ENCODE results near the gene FAU.

FAU gene

GRCh38 chr11:65104628-65105027, 17.3 kb downstream of the FAU start:
- DNase-seq, result no peak

DNA sequence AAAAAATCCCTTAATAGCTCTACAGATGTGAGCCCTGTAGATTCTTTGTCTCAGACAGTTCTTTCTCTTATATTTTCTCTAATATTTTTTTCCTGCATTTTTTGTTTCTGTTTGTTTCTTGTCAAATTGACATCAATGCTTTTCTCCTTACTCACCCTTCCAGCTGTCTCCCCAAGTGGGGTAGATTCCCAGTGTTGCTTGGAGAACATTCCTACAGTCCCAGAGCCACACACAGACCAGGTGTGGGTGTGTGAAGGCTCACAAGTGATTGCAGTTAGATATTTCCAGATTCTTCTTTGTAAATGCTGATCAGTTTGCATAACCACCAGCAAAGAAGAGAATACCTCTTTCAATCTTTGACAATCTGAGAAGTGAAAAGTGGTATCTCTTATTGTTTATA, 18.5 kb downstream of the FAU start:
- DNase-seq, result no peak

DNA sequence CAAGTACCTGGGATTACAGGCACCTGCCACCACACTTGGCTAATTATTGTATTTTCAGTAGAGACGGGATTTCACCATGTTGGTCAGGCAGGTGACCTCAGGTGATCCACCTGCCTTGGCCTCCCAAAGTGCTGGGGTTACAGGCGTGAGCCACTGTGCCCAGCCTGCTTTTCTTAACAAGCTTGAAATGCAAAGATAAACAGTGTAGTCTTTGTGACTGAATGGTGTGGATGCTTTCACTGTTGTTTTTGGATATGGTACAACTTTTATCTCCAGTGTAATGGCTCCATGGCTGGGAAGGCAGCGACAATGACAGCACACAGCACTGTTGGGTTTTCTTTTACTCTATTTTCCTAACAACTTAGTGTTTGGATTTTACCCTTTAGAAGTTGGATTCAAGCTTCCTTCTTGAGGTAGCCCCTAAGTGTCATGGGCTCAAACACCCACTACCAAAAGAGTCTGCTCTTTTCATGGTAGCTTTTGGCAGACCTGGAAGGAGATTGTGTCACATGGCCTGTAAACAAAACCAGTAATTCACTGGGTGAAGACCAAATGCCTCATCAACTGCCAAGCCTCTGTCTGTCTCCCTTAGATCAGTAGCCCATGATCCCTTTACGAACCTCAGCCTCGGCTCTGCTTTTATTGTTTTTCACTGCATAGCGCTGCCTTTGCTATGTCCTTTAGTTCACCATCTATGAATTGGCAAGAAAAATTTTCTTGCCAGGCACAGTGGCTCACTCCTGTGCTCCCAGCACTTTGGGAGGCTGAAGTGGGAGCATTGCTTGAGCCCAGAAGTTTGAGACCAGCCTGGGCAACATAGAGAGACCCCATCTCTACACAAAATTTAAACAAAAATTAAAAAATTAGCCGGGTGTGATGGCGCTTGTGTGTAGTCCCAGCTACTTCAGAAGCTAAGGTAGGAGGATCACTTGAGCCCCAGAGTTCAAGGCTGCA, 19.5 kb downstream of the FAU start:
- DNase-seq, result no peak

DNA sequence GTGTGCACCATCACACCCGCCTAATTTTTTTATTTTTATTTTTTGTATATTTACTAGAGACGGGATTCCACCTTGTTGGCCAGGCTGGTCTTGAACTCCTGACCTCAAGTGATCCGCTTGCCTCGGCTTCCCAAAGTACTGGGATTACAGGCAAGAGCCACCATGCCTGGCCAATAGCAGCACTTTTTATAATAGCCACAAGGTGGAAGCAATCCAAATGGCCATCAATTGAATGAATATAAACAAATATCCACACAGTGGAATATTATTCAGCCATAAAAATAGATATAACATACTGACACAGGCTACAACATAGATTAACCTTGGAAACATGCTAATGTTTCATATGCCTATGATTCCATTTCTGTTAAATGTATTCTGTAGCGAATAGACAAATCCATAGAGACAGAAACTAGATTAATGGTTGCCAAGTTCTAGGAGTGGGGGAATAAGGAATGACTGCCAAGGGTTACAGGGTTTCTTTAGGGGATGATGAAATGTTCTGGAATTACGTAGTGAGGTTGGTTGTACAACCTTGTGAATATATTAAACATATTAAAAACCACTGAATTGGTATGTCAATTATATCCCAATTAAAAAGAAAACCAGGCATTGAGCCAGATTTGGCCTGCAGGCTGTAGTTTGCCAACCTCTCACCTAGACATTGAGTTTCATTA, 21.1 kb downstream of the FAU start:
- no peak for DNase-seq

DNA sequence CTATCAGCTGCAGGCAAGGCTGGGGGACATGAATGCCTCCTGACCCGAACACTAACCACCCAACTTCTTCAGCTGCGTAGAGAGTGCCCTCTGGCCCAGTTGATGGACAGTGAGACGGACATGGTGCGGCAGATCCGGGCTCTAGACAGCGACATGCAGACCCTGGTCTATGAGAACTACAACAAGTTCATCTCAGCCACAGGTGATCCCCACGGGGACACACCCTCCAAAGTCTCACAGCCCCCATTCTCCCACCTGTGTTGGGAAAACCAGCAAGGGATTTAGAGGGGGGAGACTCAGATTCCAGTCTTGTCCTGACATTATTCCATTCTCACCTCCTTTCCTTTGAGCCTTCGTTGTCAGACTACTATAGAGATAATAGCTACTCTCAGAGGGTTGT, 25.0 kb downstream of the FAU start:
- DNase-seq, result no peak

DNA sequence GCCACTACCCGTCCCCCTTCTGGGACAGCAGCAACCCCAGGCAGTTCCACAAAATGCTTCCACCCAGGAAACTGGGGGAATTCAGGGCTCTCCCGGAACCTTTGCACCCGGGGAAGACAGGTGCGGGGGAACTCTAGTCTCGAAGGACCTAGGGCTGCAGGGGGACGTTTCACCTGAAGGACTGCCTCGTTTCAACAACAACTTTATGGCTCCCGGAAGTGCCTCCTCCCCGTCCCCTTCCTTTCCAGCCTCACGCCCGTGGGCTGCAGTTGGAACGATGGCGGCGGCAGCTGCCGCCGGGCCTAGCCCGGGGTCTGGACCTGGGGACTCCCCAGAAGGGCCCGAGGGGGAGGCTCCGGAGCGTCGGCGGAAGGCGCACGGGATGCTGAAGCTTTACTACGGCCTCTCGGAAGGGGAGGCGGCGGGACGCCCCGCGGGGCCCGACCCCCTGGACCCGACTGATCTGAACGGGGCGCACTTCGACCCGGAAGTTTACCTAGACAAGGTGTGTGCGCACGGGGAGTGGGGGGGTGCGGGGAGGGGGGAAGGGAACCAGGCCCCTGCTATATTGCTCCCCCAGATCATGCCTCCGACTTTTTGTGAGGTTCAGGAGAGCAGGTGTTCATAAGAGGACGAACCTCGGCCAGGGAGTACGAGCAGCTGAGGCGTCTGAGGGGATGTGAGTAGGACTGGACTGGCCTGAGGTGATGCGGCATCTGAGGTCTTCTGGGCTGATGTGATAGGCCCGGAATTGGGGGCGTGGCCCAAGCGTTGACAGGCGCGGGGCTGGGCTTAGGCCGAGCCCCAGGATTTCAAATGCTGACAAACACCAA, 25.7 kb downstream of the FAU start, which contains the start of gene VPS51:
Gene VPS51 (plus strand): TSS at position 241 of the 833 bp plus-strand sequence. CDS start 37 bp downstream, at position 278.
- peak; percentile 86 to 92 for DNase-seq

GRCh38 chr11:65095427-65095826, 26.5 kb downstream of the FAU start:
- no peak for DNase-seq

DNA sequence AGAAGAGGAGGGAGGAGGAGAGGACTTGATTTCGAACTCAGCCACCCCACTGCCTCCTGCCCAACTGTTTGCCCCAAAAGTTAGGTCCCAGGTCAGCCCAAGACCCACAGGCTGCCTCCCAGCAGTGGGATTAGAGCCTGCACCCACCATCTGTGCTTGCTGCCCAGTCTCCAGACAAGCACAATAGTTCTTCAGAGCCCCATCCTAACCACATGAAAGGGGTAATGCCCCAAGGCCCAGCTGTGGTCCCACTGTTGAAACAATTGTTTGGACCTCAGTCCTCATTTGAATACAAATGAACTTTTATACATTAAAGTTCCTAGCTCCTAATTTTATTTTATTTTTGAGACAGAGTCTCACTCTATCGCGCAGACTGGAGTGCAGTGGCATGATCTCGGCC, 31.3 kb downstream of the FAU start:
- DNase-seq, result no peak

- DNase-seq, result no peak
Observed at GRCh38 chr11:65089621-65090020, 32.3 kb downstream of the FAU start.

DNA sequence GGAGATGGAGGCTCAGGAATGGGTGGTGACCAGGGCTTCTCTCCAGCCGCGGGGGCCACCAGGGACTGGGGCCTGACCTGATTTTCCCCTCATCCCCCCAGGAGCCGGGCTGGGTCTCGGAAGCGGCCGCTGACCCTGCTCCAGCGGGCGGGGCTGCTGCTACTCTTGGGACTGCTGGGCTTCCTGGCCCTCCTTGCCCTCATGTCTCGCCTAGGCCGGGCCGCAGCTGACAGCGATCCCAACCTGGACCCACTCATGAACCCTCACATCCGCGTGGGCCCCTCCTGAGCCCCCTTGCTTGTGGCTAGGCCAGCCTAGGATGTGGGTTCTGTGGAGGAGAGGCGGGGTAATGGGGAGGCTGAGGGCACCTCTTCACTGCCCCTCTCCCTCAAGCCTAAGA, 34.1 kb downstream of the FAU start:
- DNase-seq, result no peak

DNA sequence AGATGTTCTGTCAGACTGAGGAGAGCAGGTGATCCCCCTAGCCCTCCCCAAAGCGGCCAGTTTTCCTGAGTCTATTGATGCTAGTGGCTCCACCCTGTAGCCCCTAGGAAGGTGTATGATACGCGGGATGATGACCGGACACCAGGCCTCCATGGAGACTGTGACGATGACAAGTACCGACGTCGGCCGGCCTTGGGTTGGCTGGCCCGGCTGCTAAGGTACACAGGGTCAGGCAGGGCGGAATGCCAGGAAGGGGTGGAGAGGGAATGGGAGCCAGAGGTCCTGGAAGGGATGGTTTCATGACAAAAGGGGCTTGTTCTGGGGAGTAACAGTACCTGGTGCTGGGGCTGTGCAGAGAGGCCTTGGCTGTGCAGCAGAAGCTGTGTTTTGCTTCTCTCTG, 34.7 kb downstream of the FAU start:
- DNase-seq, result no peak

- DNase-seq, result no peak
Observed at GRCh38 chr11:65086809-65087208, 35.1 kb downstream of the FAU start.

DNA sequence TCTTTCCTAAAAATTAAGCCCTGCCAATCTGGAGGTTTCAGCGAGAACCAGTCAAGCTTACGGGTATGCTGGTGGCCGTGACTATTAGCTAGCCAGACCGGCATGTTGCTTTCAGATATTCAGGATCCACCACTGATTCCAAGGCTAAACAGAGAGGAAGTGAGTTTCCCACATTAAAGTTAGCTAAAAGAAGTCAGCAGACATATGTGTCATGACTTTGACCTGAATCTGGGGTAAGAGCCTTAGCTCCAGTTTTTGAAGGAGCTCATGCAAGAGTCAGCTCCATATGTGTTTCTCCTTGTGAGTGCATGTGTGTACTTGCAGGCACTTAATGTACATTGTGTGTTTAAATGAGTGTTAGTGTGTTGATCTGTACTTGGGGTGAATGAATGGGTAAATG, 36.5 kb downstream of the FAU start:
- DNase-seq, result no peak

DNA sequence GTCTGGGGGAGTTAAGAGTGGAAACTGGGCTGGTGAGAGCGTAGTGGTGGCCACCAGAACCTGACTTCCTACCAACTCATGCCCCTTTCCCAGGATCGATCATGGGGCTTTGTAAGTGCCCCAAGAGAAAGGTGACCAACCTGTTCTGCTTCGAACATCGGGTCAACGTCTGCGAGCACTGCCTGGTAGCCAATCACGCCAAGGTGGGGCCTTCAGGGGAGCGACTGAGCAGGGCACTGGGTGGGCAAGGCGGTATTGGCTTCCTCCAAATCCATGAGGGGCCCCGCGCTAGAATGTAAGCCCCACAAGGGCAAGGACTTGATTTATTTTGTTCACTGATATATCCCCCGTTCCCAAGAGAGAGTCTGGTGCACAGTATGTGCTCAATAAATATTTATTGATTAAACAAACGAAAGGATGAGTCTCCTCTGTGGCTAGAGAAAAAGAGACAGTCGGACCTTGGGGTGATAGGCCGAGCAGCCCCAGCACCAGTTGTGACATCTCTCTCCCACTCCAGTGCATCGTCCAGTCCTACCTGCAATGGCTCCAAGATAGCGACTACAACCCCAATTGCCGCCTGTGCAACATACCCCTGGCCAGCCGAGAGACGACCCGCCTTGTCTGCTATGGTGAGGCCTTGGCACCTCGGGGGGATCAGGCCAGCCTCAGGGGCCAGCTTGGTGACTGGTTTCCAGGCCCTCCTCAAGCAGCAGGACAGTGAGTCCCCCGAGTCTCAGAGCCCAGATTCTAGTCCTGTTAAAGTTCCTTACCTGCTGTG, 37.1 kb downstream of the FAU start:
- no peak for DNase-seq

DNA sequence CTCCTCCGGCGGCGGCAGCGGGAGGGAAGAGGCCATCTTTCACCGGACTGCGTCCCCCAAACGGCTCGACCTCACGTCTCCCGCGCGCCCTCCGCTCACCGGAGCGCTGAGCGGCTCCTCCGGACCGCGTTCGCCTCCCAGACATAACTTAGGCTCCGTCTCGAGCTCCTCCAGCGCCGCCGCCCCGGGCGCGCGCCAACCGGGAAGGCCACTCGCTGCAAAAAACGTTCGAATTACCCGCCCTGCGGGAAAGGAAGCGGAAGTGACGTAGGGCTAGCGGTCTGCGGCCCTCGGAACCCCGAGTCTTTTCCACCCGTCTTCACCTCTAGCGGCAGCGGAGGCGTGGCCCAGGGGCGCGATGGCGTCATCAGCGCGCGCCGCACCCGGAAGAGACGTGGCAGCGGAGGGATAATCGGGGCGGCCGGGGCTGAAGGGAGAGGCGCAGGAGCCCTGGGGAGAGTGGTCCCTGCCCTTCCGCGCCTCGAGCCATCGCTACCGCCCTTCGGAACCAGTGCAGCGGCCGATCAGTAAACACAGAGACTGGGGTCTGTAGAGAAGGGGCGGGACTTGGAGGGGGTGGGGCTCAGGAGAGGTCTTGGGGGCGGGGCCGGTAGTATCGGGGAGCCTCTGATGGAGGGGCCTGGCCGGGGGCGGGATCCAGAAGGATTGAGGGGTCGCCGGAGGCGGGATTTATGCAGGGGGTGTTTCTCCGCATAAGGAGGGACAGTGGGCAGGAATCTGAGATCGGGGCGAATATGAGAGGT, 37.9 kb downstream of the FAU start, which contains the start of the genes CDCA5 and ZFPL1:
Gene CDCA5 (minus strand): TSS at position 207 of the 764 bp plus-strand sequence. CDS start 62 bp downstream, at position 145.
Gene ZFPL1 (plus strand): TSS at position 389 of the 764 bp plus-strand sequence. CDS start 477 bp downstream, outside the sequence.
- peak; percentile 96 to 97 for DNase-seq

DNA sequence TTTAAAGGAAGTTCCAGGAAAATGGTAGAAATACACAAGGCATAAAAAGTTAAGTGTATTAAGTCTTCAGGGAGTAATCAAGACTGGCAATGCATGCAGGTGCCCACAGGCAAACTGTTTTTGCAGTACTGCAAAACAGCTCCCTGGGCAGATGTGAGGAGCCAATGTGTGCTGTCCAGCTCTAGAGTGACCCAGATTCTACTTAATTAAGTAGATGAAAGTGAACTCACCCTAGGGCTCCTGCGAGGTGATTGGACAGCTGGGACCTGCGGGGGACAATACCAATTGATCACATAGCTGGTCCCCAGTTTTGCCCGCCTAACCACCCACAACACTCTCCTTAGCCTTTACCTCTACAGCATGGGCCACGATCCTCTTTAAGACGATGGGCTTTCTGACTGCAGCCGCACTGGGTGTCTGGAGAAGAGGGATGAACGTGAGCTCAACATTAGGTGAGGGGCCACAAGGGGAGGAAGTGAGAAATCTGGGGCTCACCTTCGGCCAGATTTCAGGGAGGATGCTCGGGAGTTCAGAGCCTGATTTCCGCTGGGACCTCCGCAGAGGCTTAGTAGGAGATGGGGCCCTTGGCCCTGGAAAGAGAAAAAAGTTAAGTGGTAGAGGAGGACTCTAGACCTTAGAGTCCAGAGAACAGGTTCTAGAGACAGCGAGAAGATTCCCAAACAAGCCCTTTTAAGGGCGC, 38.6 kb downstream of the FAU start:
- DNase-seq, result no peak

- DNase-seq, result no peak
Observed at GRCh38 chr11:65078786-65079342, 43.1 kb downstream of the FAU start.

DNA sequence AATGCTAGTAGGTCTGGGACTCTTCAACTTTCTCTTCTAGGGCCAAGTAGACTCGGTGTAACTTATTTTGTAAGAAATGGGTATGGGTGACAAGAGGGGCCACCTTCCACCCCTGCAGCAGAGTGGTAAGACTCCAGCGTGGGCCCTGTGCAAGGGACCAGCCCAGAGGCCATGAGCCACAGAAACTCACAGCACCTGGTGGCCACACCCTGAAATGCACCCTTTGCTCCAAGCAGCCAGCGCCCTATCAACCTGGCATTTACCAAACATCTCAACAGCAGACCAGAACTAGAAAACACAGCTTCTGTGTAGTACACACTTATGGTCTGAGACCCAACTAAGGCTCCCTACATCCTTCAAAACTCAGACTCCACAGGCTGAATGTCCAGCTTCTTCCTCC, 43.8 kb downstream of the FAU start:
- peak in 1 of 2 experiments; percentile 18 for DNase-seq

GRCh38 chr11:65077451-65077850, 44.5 kb downstream of the FAU start:
- no peak for DNase-seq

DNA sequence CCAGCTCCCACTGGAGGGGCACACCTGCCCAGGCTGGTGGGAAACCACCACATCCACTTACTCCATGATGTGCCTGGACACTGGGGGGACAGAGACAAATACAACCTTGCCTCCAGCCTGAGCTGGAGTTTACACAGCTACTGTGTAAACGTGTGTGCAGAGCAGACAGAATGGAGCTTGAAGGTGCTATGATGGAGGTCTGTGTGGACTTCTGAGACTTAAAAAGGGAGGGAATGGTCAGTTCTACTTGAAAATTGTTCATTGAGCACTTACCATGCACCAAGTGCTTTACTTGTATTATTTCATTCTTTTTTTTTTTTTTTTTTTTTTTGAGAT, 49.3 kb downstream of the FAU start:
- DNase-seq, result no peak
